Femur (tissue), 1 donor: ENCODE data around the gene CHCHD1.
"Not testable (repeated sequence)": the region's sequence is repeated elsewhere in the genome, so short reads cannot be mapped to it uniquely, and the experiment has no call there.

ENCODE experiments used
- DNase-seq: peaks from one replicate; pipeline ENCODE4 v3.0.0-alpha.2; 2017

The CHCHD1 gene

DNA sequence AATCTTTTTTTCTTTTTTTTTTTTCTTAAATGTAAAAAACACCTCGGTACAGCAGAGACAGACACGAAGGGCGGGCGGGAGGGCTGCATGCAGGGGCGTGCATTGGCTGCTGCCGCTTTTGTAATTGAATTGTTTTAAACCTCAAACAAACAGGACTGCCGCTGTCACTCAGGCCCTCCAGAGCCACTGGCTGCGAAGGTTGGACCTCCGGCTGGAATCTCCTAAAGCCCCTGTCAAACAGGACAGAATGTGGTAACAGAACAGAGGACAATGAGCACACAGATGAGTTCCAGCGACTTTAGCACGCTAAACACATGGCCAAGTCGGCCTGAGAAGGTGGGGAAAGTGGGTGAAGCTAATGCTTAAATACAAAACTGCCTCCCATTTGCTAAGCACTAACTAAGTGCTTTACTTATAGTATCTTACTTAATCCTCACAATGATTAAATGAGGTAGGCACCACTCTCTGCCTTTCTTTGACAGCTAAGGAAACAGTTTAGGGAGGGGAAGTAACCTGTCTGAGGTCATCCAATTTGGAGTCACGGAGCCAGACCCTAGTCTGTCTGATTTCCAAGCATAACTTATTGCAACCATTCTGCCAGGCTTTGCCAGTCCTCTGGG, 32.5 kb downstream of the CHCHD1 start:
- no peak for DNase-seq

DNA sequence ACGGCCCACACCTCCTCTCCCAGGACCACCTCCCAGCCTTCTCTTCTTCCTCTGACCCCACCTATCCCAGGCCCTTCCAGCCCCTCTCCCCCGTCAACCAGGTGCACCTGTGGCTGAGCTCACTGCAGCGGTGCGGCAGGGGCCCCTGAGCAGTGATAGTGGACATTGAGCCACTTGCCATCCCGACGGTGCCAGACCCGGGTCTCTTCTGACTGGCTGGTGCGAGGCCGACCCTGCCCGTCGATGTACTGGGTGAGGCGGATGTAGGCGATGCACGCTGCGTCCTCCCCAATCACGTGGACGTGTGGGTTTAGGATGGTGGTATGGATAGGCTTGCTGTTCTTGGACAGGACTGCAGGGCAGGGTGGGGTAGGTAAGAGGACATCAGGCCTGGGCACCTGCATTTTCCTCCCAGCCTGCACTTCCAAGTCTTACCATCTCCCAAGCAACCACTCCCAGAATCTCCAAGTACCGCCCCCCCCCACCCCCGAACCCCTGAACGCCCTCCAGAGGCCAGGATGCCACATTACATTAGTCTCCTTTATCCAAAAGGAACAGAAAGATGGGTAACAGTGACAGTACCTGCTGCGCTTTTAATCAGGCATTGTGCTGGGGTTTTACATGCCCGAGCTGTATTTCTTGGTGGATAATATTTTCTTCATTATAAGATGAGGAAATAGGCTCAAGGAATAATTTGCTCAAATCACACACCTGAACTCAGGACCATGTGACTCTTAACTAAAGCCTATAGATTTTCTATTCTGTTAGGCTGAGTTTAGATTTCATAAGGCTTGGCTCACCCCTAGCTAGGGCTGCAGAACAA, 33.3 kb downstream of the CHCHD1 start:
- DNase-seq, result no peak

DNA sequence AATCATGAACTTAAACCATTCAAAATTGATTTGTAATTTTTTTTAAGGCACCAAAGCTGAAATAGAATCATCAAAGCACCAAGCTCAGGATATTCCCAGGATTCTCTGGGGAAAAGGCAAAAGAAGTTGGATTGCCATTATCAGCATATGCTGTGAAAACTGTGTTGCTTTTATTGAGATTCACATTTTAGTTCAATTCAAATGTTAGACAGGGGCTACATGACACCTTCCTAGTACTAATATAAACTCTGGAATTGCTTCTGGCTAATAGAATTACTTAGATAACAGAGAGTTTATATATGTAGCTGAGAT, 33.8 kb downstream of the CHCHD1 start:
- DNase-seq, result no peak

DNA sequence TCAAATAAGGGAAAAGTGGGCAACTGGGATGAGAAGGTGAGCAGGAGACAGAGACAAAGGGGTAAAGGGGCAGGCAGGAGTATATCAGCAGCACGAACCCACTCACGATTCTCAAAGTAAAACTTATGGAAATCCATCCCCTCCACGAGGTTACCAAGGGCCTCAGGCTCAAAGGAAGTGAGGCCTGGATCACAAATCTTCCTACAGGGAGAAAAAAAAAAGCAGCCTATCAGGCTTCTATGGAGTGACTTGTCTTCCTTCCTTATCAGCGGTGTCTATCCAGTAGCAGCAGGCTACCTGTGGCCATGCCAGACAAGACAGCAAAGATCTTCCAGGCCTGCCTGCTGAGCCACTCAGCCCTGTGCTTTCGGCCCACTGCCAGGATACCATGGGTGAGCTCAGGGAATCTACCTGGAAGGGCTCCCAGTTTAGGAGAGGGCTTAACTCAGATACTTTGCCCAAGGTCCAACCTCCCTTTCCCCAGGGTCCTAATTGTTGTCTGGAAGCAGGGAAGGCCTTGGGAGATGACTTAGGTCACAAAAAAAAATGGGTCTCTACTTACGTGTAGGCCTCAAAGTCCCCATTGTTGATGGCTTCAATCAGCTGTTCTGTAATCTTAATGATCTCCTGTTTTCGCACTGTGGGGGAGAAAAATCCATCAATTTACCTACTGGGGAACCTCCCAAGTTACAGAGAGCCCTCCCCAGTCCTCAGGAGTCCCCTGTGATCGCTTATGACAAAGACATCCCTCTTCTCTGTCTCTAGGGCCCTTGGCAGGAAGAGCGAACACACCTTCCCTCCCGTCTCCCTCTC, 35.3 kb downstream of the CHCHD1 start:
- DNase-seq, result no peak

DNA sequence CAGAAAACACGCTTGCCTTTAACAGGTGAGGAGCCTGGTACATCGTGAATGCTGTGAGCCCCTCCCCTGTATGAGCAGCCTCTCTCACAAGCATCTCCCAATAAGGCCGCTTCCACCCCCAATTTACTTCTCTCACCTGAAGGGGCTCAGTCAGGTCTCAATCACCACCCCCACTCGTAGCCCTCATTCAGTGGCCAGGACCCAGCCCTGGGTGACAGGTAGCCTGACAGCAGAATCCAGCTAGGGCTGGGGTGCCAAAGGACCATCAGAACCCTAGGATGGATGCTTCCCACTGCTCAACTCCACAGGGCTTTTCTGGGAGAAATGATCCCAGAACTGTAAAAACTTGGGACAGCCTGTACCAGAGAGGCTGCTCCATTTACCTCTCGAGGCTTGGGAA, 36.0 kb downstream of the CHCHD1 start:
- no peak for DNase-seq

DNA sequence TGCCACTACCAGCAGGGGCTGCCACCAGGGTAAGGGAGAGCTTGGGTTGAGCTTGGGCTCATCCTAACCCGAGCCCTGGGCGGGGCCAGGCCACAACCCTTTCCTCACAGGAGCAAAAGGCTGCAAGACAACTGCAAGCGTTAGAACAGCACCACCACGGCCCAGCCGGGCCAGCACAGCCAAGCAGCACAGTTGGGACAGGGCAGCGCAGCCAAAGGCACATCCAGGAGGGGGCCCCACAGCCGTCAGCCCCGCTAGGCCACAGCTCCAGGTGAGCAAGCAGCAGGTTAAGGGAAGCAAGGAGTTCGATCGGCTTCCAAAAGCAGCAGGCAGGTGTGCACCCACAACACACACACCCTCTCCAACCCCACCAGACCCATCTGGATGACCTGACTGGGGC, 36.6 kb downstream of the CHCHD1 start:
- DNase-seq, result no peak

DNA sequence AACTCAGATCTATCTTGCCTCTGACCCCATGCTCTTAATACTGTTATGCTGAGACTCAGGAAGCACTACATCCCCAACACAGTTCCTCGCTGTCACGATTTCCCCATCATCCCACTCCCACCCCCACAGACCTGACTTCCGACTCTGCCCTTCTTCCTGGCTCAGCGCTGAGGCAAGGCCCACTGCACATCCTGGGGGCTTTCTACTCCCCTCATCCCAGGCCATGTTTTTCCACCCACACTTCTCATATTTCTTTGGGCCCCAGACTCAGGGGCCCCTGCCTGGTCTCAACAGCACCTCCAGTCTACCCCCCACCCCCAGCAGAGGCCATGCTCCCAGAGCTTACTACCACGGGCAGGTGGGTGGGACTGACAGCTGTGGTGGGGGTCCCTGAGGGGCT, 37.2 kb downstream of the CHCHD1 start:
- DNase-seq, result no peak

DNA sequence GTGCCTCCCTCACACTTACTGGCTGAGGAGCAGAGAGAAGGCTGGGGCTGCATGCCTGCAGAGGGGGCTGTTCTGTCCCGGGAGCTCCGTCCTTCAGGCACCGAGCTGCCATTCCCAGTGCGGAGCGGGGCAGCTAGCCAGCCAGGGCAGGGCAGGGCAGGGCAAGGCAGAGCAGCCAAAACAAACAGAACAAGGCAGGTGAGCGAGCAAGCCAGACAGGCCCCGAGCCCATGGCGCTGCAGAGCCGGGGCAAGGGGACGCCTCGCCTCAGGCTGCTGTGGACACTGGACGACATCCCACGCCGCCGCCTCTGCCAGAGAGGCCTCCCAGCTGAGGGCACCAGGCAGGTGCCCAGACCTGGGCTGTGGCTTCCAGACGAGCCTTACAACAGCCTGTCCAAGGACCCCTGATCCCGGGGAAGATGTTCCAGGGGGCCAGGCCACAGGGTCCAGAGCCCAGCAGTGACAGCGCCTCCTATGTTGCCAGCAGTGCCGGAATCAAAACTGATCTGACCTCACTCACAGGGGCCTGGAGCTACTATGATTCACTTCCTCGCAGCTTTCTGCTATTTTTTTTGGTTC, 37.8 kb downstream of the CHCHD1 start:
- DNase-seq, result no peak

DNA sequence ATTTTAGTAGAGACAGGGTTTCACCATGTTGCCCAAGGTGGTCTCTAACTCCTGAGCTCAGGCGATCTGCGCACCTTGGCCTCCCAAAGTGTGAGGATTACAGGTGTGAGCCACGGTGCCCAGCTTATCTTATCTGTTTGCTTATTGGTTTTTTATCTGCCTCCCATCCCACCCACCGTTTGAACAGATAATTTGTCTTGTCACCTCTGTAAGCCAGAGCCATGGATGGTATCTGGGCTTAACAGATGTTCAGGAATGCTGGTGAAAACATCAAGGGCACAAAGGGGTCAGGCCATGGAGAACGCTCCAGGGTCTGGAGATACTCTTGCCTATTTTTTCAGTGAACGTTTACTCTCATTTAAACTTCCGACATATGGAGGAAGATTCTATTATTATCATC, 41.5 kb downstream of the CHCHD1 start:
- no peak for DNase-seq

DNA sequence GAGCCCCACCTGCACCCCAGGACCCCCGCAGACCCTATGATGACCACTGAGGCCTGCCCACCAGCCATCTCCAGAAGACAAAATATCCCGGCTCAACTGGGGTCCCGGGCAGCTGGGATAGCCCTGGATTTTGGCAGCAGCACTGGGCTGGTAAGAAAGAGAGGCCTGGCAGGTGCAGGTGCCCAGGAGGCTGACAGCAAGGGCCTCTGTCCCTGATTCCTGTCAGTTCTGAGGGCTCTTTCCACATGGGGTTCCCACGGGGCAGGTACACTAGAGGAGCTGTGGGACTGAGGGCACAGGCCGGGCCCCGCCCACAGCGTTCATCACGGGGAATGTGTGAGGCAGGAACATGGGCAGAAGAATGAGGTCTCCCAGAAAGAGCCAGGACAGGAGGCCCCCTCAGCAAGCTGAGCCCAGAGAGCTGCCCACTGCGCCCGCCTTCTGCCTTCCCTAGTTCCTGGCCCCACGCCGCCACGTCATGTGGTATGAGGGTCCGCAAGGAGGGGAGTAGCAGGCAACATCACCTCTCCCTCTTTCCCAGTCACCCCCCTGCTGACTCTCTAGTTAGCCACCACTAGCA, 42.4 kb downstream of the CHCHD1 start:
- DNase-seq, result no peak

DNA sequence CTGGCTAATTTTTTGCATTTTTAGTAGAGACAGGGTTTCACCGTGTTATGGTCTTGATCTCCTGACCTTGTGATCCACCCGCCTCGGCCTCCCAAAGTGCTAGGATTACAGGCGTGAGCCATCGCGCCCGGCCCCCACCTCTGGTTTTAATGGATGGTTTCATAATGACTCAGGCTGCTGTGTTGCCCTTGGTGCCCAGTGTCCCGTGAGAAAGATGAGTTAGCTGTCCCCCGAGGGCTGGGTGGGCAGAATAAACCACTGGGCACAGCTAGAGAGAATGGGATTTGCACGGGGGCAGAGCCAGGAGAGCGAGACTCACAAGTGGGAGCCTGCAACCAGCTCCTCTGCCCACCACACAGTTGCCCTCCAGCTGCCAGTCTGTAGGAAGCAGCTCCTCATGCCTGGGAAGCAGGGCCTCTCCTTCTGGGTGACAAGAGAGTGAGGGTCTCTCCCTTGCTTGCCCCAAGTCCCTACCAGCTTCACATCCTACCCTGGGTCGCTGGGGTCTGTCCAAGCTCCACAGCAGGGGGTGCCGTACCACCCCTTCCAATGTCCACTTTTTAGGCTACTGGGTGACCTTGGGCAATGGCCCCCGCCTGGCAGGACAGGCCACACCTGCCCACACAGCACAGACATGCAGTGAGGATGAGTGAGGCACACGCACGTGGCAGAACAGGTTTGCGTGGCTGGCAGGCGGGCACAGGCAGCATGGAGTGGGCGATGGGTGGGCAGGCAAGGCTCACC, 45.7 kb downstream of the CHCHD1 start:
- DNase-seq, result no peak

DNA sequence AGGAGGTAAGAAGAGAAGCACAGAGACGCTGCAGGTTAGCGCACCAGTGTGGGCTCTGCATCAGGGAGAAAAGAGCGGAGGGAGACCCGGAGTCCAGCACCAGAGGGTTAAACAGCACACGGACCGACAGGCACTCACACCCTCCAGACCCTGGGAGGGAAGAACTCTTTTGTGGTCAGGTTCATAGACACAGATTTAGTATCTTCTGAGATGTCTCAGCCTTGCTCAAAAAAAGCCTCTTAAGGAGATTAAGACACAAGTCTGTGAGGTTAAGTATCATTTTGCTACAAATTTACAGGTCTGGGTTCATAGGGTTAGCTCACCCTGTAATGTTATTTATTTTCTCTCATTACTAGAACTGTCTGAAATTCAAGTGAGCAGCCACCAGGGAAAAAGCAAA, 46.3 kb downstream of the CHCHD1 start:
- no peak for DNase-seq

DNA sequence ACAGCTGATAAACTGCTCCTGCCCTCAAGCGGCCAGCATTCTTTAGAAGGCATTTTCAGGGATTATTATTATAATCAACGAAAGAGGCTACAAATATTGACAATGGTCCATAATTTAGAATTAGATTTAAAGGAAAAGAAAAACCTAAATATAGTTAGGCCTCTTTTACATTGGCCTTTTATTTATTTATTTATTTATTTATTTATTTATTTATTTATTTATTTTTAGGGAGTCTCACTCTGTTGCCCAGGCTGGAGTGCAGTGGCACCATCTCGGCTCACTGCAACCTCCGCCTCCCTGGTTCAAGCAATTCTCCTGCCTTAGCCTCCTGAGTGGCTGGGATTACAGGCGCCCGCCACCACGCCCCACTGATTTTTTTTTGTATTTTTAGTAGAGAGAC, 47.2 kb downstream of the CHCHD1 start:
- DNase-seq, result not testable (repeated sequence)
